HCT116 (cell line): ENCODE results near the gene BRSK2. TPM values are rescaled to one million over a fixed set of nuclear protein-coding genes. Genes with fewer than 3 reads are reported as not detected.

Experiments
- ATAC-seq: fragments of 200-7000 bp; cut with Tn5 transposase; 2 replicates; pipeline ENCODE4 v1.9.1; 2020; ENCODE audit warnings: mild to moderate bottlenecking, moderate library complexity
- BruUV-seq: library from RNA; stranded (reverse); fragments of 400-500 nt; replicated peaks from 2 replicates; lab custom pipeline; 2021; lab: Mats Ljungman, UMichigan
- CTCF ChIA-PET: fragments of 300-600 bp; sonication (Branson Sonifier 250); formaldehyde crosslinking; loops from one replicate; lab custom pipeline; 2021; ENCODE audit warnings: antibody characterized with exemption; lab: Charles Lee
- POLR2A ChIA-PET: fragments of 300-600, 350-600 bp; sonication (Branson Sonifier 250); formaldehyde crosslinking; loops from one replicate; lab custom pipeline; 2021; ENCODE audit warnings: antibody characterized with exemption; lab: Charles Lee
- RAD21 ChIA-PET, 2 experiments: fragments of 300-600 bp; sonication (Branson Sonifier 250); formaldehyde crosslinking; loops; one replicate each; lab custom pipeline; 2023; ENCODE audit warnings: low total read pairs in 2 of 2; ENCODE audit not compliant: uncharacterized antibody in 2 of 2, unreplicated experiment in 2 of 2, low non-redundant PET in 1 of 2; lab: Charles Lee
- DNase-seq: peaks from one replicate; pipeline ENCODE4 v3.0.0-alpha.2; 2010; ENCODE audit warnings: low read depth, low spot score
- H2AFZ ChIP-seq: fragments of 200-600 bp; shearing (Covaris generic), sonication (generic); 2 replicates; pipeline ENCODE4 v1.6.1; 2017; ENCODE audit warnings: low read depth, mixed run types, mixed read lengths, antibody characterized with exemption, low read length; ENCODE audit not compliant: poor library complexity, severe bottlenecking
- H3K27ac ChIP-seq: 2 replicates; pipeline ENCODE4 v1.5.1; 2012; ENCODE audit warnings: low read depth, low read length
- H3K27me3 ChIP-seq: fragments of 200-600 bp; sonication (generic); 2 replicates; pipeline ENCODE4 v1.6.1; 2016; ENCODE audit warnings: mixed run types, low read length, mixed read lengths; ENCODE audit not compliant: insufficient read depth
- H3K36me3 ChIP-seq, 2 experiments: fragments of 200-500 bp in 1 of 2; fragments of 200-600 bp in 1 of 2; sonication (Bioruptor generic) in 1 of 2; sonication (generic) in 1 of 2; 2 replicates each; pipeline versions ENCODE4 v1.5.1 to v1.6.1; 2014 to 2016; ENCODE audit warnings: low read length in 2 of 2, inconsistent platforms in 1 of 2, mixed read lengths in 1 of 2, mixed run types in 1 of 2; ENCODE audit not compliant: insufficient read depth in 2 of 2, control insufficient read depth in 1 of 2
- H3K4me1 ChIP-seq, 2 experiments: fragments of 200-600 bp in 1 of 2; sonication (generic) in 1 of 2; 2 replicates each; pipeline versions ENCODE4 v1.5.1 to v1.6.1; 2012 to 2017; ENCODE audit warnings: low read length in 2 of 2, inconsistent platforms in 1 of 2, mild to moderate bottlenecking in 1 of 2, mixed read lengths in 1 of 2, mixed run types in 1 of 2, moderate library complexity in 1 of 2; ENCODE audit not compliant: insufficient read depth in 2 of 2, control insufficient read depth in 1 of 2
- H3K4me2 ChIP-seq: fragments of 200-600 bp; sonication (generic); 2 replicates; pipeline ENCODE4 v1.6.1; 2017; ENCODE audit warnings: mixed run types, low read length, mixed read lengths
- H3K4me3 ChIP-seq, 2 experiments: fragments of 200-600 bp in 1 of 2; sonication (generic) in 1 of 2; replicated peaks in 1 of 2; 2 replicates each; pipeline ENCODE4 v1.5.1; 2011 to 2016; ENCODE audit warnings: low read length in 2 of 2, control low read depth in 1 of 2, low read depth in 1 of 2, mild to moderate bottlenecking in 1 of 2, mixed read lengths in 1 of 2, mixed run types in 1 of 2
- H3K79me2 ChIP-seq: fragments of 200-600 bp; sonication (generic); 2 replicates; pipeline ENCODE4 v1.6.1; 2017; ENCODE audit warnings: mild to moderate bottlenecking, mixed run types, low read length, moderate library complexity, mixed read lengths; ENCODE audit not compliant: insufficient read depth
- H3K9ac ChIP-seq: fragments of 200-600 bp; sonication (generic); 2 replicates; pipeline ENCODE4 v1.6.1; 2016; ENCODE audit warnings: low read length, mixed read lengths
- H3K9me2 ChIP-seq: fragments of 200-600 bp; sonication (generic), shearing (Covaris generic); 2 replicates; pipeline ENCODE4 v1.6.1; 2017; ENCODE audit warnings: mixed run types, mild to moderate bottlenecking, moderate library complexity; ENCODE audit not compliant: insufficient read depth
- H3K9me3 ChIP-seq, 2 experiments: fragments of 200-500 bp in 1 of 2; fragments of 200-600 bp in 1 of 2; sonication (Bioruptor generic) in 1 of 2; sonication (generic) in 1 of 2; 2 replicates each; pipeline ENCODE4 v1.6.1; 2014 to 2017; ENCODE audit warnings: low read length in 2 of 2, mixed read lengths in 2 of 2, inconsistent platforms in 1 of 2, low read depth in 1 of 2, mild to moderate bottlenecking in 1 of 2, mixed run types in 1 of 2, moderate library complexity in 1 of 2; ENCODE audit not compliant: control insufficient read depth in 1 of 2, insufficient read depth in 1 of 2
- H4K20me1 ChIP-seq: fragments of 200-600 bp; sonication (generic), shearing (Covaris generic); 2 replicates; pipeline ENCODE4 v1.6.1; 2017; ENCODE audit warnings: mixed run types, mild to moderate bottlenecking, moderate library complexity; ENCODE audit not compliant: insufficient read depth
- CBX3 ChIP-seq: IDR thresholded peaks from 2 replicates; pipeline ENCODE4 v1.6.1; 2012; ENCODE audit warnings: low read depth
- CEBPB ChIP-seq: IDR thresholded peaks from 2 replicates; pipeline ENCODE4 v1.6.1; 2012; ENCODE audit warnings: low read depth
- EGR1 ChIP-seq: IDR thresholded peaks from 2 replicates; pipeline ENCODE4 v1.6.1; 2012; ENCODE audit warnings: low read depth
- ELF1 ChIP-seq: IDR thresholded peaks from 2 replicates; pipeline ENCODE4 v1.6.1; 2012; ENCODE audit warnings: low read depth, borderline replicate concordance
- EZH2 ChIP-seq: fragments of 200-600 bp; sonication (generic); IDR thresholded peaks from 2 replicates; pipeline ENCODE4 v1.6.1; 2017; ENCODE audit warnings: antibody characterized with exemption, mixed run types
- EZH2phosphoT487 ChIP-seq: fragments of 200-600 bp; IDR thresholded peaks from 2 replicates; pipeline ENCODE4 v1.6.1; 2018; ENCODE audit warnings: antibody characterized with exemption, borderline replicate concordance
- FOSL1 ChIP-seq: IDR thresholded peaks from 2 replicates; pipeline ENCODE4 v1.6.1; 2012; ENCODE audit warnings: low read depth
- POLR2A ChIP-seq: IDR thresholded peaks from 2 replicates; pipeline ENCODE4 v1.7.0; 2011; ENCODE audit warnings: borderline replicate concordance; ENCODE audit not compliant: insufficient read depth, insufficient read length; ENCODE audit errors: extremely low read depth
- POLR2AphosphoS5 ChIP-seq: IDR thresholded peaks from 2 replicates; pipeline ENCODE4 v1.6.1; 2011; ENCODE audit warnings: mild to moderate bottlenecking, low read depth, low read length, moderate library complexity
- RAD21 ChIP-seq: IDR thresholded peaks from 2 replicates; pipeline ENCODE4 v1.6.1; 2012; ENCODE audit warnings: low read depth, mild to moderate bottlenecking
- SIN3A ChIP-seq: IDR thresholded peaks from 2 replicates; pipeline ENCODE4 v1.6.1; 2012; ENCODE audit warnings: low read depth
- SP1 ChIP-seq: IDR thresholded peaks from 2 replicates; pipeline ENCODE4 v1.6.1; 2012; ENCODE audit warnings: low read depth
- TCF7L2 ChIP-seq: IDR thresholded peaks from 2 replicates; pipeline ENCODE4 v1.7.0; 2011; ENCODE audit warnings: borderline replicate concordance, inconsistent platforms; ENCODE audit not compliant: insufficient read depth, insufficient read length; ENCODE audit errors: extremely low read depth
- YY1 ChIP-seq: IDR thresholded peaks from 2 replicates; pipeline ENCODE4 v1.6.1; 2011; ENCODE audit warnings: low read length, low read depth, moderate library complexity, mild to moderate bottlenecking; ENCODE audit not compliant: insufficient replicate concordance; ENCODE audit errors: extremely low read depth
- intact Hi-C: fragments of 100-400 bp; cut with micrococcal nuclease; formaldehyde crosslinking; loops from 2 replicates; pipeline ENCODE4 v1.10.0; 2022
- total RNA-seq: library from RNA; stranded (reverse); gene quantifications from one replicate; pipeline ENCODE4 v1.2.1, GENCODE V29; 2021; ENCODE audit not compliant: unreplicated experiment
- TF ChIP-seq, protein P1 (sequence below): IDR thresholded peaks from 2 replicates; pipeline ENCODE4 v1.6.1; 2012
- TF ChIP-seq, protein P2 (sequence below): IDR thresholded peaks from 2 replicates; pipeline ENCODE4 v1.6.1; 2012; ENCODE audit warnings: low read depth
- TF ChIP-seq, protein P3 (sequence below): IDR thresholded peaks from 2 replicates; pipeline ENCODE4 v1.6.1; 2011; ENCODE audit warnings: mild to moderate bottlenecking, low read length, moderate library complexity; ENCODE audit not compliant: insufficient replicate concordance; ENCODE audit errors: extremely low read depth
- TF ChIP-seq, protein P4 (sequence below): IDR thresholded peaks from 2 replicates; pipeline ENCODE4 v1.6.1; 2012

The BRSK2 gene
- total RNA-seq, 1 experiment from 2014 or later: 14.0 TPM

DNA sequence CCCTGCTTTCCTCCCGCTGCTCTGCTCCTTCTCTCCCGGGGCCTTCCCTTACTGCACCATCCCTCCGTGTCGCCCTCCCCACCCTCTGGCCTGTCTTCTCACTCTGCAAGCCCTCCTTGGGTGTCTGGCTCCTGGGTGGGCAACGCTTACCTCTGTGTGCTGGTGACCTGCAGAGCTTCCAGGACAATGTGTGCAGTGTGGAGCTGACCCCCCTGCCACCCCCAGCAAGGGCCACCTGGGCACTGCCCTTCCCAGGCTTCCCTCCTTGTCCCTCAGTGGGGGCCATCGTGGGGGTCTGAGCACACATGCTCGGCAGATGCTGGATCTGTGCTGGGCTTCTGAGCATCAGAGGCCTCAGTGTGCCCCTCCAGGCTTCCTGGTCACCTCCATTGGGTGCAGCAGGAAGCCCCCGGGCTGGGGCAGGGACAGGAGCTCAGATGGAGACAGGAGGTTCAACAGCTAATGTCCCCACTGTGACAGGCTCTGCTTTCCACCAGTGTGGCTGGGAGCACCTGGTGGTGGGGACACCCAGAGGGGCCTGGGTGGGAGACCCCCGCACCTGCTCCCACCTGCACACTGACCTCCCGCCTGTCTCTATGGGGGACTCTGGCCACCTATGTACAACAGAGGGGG, 7.8 kb upstream of the BRSK2 start:
- Histone ChIP-seq H3K4me3 (no peak overlapping the region), H4K20me1 (no peaks in the 10 kb centered on the region), H3K27ac (peak overlapping the region; percentile 69; the same call in 1 of the 2 replicates), H2AFZ (no peak overlapping the region), H3K27me3 (no peaks in the 10 kb centered on the region), H3K4me1 (peaks cover 6 to 17% of the 10 kb centered on the region in 2 experiments), H3K9ac (no peak overlapping the region), H3K9me2 (no peaks in the 10 kb centered on the region), H3K9me3 (no peaks in the 10 kb centered on the region; a peak in 1 of 4 replicates), H3K79me2 (no peaks in the 10 kb centered on the region), H3K36me3 (no peaks in the 10 kb centered on the region), H3K4me2 (no peak overlapping the region)
- DNase-seq (no peak), ATAC-seq (no peak)
- TF ChIP-seq FOSL1: no peak
- TF ChIP-seq SIN3A: no peak
- no peak for TF ChIP-seq YY1
- TF ChIP-seq, protein P1, sequence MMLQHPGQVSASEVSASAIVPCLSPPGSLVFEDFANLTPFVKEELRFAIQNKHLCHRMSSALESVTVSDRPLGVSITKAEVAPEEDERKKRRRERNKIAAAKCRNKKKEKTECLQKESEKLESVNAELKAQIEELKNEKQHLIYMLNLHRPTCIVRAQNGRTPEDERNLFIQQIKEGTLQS: no peak
- no peak for TF ChIP-seq TCF7L2
- TF ChIP-seq EZH2phosphoT487: no peak
- TF ChIP-seq, protein P2, sequence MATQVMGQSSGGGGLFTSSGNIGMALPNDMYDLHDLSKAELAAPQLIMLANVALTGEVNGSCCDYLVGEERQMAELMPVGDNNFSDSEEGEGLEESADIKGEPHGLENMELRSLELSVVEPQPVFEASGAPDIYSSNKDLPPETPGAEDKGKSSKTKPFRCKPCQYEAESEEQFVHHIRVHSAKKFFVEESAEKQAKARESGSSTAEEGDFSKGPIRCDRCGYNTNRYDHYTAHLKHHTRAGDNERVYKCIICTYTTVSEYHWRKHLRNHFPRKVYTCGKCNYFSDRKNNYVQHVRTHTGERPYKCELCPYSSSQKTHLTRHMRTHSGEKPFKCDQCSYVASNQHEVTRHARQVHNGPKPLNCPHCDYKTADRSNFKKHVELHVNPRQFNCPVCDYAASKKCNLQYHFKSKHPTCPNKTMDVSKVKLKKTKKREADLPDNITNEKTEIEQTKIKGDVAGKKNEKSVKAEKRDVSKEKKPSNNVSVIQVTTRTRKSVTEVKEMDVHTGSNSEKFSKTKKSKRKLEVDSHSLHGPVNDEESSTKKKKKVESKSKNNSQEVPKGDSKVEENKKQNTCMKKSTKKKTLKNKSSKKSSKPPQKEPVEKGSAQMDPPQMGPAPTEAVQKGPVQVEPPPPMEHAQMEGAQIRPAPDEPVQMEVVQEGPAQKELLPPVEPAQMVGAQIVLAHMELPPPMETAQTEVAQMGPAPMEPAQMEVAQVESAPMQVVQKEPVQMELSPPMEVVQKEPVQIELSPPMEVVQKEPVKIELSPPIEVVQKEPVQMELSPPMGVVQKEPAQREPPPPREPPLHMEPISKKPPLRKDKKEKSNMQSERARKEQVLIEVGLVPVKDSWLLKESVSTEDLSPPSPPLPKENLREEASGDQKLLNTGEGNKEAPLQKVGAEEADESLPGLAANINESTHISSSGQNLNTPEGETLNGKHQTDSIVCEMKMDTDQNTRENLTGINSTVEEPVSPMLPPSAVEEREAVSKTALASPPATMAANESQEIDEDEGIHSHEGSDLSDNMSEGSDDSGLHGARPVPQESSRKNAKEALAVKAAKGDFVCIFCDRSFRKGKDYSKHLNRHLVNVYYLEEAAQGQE: no peak
- no peak for TF ChIP-seq ELF1
- no peak for TF ChIP-seq SP1
- TF ChIP-seq EGR1: no peak
- no peak for TF ChIP-seq EZH2
- no peak for TF ChIP-seq CBX3
- no peak for TF ChIP-seq POLR2AphosphoS5
- TF ChIP-seq, protein P3, sequence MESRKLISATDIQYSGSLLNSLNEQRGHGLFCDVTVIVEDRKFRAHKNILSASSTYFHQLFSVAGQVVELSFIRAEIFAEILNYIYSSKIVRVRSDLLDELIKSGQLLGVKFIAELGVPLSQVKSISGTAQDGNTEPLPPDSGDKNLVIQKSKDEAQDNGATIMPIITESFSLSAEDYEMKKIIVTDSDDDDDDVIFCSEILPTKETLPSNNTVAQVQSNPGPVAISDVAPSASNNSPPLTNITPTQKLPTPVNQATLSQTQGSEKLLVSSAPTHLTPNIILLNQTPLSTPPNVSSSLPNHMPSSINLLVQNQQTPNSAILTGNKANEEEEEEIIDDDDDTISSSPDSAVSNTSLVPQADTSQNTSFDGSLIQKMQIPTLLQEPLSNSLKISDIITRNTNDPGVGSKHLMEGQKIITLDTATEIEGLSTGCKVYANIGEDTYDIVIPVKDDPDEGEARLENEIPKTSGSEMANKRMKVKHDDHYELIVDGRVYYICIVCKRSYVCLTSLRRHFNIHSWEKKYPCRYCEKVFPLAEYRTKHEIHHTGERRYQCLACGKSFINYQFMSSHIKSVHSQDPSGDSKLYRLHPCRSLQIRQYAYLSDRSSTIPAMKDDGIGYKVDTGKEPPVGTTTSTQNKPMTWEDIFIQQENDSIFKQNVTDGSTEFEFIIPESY: no peak
- TF ChIP-seq POLR2A: no peak
- TF ChIP-seq CEBPB: no peak
- TF ChIP-seq, protein P4, sequence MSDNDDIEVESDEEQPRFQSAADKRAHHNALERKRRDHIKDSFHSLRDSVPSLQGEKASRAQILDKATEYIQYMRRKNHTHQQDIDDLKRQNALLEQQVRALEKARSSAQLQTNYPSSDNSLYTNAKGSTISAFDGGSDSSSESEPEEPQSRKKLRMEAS: no peak
- no peak for TF ChIP-seq RAD21
- ChIA-PET RAD21 (no interaction called here), POLR2A (no interaction called here), CTCF (no interaction called here)
- BruUV-seq: no TSS peak
- intact Hi-C loops: no loop called here
